Esophagus squamous epithelium (tissue), 4 donors: ENCODE measurements around the gene ASPM.

Experiments used
- POLR2A ChIP-seq, 4 donors: fragments of 450-650 bp; IDR thresholded peaks; one replicate each; pipeline ENCODE4 v1.6.1; 2017; ENCODE audit warnings: antibody characterized with exemption in 4 of 4, mild to moderate bottlenecking in 4 of 4, moderate library complexity in 3 of 4
- TF ChIP-seq, protein P1 (sequence below), 6 experiments: fragments of 450-650 bp in 4 of 6; fragments of 200-600 bp in 2 of 6; sonication (generic) in 2 of 6; IDR thresholded peaks; one replicate each; pipeline ENCODE4 v1.5.1; 2016 to 2019; ENCODE audit warnings: antibody characterized with exemption in 6 of 6, mild to moderate bottlenecking in 4 of 6, moderate library complexity in 4 of 6

DNA sequence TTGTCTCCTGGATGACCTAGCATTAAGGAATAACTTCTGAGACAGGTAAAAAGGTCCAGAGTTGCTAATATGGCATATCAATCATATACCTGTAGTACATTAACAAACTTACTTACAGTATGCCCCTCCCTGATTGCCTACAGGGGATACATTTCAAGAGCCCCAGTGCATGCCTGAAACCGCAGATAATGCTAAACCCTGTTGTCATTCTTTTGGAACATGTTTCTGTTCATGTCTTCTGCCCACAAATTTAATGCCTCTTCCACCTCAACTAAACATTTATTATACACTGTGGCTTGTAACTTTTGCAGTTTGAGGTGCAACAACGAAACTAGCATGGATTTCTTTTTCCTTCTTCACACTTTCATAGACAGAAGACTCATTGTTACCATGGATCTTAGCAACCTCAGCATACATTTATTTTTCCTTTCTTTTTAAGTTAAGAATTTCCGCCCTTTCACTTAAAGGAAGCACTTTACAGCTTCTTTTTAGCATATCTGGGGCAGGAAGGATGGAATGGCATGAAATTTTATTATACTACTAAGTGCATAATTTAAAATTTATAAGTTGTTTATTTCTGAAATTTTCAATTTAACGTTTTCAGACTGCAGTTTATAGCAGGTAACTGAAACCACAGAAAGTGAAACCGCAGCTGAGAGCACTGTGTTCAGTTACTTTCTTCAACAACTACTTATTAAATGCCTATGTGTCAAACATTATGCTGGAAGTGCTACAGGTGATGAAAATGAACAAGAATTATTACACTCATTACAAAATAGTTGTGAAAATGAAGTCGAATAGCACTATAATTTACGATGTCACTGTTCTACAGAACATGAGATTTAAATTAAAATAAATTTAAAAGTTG, 104.7 kb downstream of the ASPM start:
- TF ChIP-seq, protein P1, sequence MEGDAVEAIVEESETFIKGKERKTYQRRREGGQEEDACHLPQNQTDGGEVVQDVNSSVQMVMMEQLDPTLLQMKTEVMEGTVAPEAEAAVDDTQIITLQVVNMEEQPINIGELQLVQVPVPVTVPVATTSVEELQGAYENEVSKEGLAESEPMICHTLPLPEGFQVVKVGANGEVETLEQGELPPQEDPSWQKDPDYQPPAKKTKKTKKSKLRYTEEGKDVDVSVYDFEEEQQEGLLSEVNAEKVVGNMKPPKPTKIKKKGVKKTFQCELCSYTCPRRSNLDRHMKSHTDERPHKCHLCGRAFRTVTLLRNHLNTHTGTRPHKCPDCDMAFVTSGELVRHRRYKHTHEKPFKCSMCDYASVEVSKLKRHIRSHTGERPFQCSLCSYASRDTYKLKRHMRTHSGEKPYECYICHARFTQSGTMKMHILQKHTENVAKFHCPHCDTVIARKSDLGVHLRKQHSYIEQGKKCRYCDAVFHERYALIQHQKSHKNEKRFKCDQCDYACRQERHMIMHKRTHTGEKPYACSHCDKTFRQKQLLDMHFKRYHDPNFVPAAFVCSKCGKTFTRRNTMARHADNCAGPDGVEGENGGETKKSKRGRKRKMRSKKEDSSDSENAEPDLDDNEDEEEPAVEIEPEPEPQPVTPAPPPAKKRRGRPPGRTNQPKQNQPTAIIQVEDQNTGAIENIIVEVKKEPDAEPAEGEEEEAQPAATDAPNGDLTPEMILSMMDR (IDR thresholded peaks at IDR 0.05) = no peak
- no peak for TF ChIP-seq POLR2A (IDR thresholded peaks at IDR 0.05)
